ENCODE measurements around the gene PARP8.

The PARP8 gene

DNA sequence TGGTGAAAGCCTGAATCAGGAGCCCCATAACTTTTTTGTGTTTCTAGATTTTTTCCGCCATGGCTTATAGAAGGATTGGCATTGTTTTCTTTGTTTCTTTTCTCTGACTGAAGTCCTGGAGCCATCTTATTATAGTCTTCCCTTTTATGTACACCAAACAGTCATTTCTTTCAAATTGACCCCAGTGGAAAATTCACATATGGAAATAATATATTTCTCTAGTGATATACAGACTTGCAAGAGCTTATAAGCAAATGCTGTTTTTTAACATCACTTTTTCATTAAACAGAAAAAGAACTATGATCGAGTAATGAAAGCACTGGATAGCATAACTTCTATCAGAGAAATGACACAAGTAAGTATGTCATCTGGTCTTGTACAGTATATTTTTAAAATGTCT, 155.6 kb downstream of the PARP8 start:
- no peak for DNase-seq (ENCODE audit: low read depth)
- no peak overlapping the region for H3K4me3 ChIP-seq (replicated peaks; ENCODE audit: low read depth, low read length)
- TF ChIP-seq, protein P1, sequence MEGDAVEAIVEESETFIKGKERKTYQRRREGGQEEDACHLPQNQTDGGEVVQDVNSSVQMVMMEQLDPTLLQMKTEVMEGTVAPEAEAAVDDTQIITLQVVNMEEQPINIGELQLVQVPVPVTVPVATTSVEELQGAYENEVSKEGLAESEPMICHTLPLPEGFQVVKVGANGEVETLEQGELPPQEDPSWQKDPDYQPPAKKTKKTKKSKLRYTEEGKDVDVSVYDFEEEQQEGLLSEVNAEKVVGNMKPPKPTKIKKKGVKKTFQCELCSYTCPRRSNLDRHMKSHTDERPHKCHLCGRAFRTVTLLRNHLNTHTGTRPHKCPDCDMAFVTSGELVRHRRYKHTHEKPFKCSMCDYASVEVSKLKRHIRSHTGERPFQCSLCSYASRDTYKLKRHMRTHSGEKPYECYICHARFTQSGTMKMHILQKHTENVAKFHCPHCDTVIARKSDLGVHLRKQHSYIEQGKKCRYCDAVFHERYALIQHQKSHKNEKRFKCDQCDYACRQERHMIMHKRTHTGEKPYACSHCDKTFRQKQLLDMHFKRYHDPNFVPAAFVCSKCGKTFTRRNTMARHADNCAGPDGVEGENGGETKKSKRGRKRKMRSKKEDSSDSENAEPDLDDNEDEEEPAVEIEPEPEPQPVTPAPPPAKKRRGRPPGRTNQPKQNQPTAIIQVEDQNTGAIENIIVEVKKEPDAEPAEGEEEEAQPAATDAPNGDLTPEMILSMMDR (IDR thresholded peaks at IDR 0.05; ENCODE audit: low read length, missing control alignments): no peak

DNA sequence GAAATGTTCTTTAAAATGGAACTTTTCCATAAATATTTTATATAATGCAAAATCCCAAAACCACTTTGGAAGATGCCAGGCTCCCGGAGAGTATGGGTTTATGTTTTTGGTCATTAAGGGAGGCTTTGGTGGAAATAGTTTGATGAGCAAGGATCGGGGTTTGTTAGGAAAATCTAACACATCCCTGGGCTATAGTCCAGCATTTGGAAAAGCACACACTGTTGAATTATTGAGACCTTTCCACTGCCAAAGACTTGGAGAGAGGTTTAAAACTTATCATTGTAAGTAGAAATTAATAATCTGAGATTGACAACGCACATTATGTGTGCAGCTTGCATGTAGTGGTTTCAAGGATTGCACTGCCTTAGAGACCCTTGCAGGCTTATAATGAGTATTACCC, 156.3 kb downstream of the PARP8 start:
- no peak for DNase-seq (ENCODE audit: low read depth)
- H3K4me3 ChIP-seq (replicated peaks; ENCODE audit: low read depth, low read length): no peak overlapping the region
- TF ChIP-seq, protein P1 (IDR thresholded peaks at IDR 0.05; ENCODE audit: low read length, missing control alignments): no peak

DNA sequence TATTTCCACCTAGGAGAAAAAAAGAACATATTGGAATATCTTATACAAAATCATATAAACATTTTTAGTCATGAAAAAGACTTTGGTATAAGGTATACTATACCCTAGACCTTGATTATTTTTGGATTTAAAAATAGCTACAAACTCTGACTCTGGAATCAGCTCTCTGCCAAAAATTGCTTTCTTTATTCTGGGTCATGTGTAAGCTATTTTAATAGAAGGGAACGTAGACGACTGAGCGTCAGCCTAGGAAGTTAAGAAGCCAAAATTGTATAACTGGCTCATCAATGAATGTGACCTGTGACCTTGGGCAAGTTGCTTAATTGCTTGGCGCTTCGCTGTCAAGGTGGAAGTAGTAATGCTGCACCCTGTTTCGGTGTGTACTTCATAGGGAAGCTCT, 157.1 kb downstream of the PARP8 start:
- H3K4me3 ChIP-seq (replicated peaks; ENCODE audit: low read depth, low read length): no peak overlapping the region
- TF ChIP-seq, protein P1 (IDR thresholded peaks at IDR 0.05; ENCODE audit: low read length, missing control alignments): no peak
- DNase-seq (ENCODE audit: low read depth): no peak

DNA sequence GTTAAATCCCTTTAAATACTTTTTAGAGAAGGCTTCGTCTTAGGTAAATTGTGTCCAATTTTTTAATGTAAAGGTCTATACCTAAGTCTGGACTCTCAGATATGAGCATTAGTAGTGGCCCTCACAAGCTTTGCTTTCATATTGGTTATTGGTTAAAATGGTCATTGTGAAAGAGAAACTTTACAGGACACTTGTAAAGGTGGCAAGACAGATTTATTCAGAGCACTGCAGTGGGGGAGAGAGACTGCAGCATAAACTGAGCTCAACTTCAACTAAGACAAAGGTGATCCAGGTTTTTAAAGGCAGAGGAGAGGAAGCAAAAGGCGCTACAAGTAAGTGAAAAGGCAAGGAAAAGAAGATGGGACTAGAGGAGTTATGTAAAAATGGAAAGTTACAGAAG, 157.7 kb downstream of the PARP8 start:
- H3K4me3 ChIP-seq (replicated peaks; ENCODE audit: low read depth, low read length): no peak overlapping the region
- TF ChIP-seq, protein P1 (IDR thresholded peaks at IDR 0.05; ENCODE audit: low read length, missing control alignments): no peak
- DNase-seq (ENCODE audit: low read depth): no peak

DNA sequence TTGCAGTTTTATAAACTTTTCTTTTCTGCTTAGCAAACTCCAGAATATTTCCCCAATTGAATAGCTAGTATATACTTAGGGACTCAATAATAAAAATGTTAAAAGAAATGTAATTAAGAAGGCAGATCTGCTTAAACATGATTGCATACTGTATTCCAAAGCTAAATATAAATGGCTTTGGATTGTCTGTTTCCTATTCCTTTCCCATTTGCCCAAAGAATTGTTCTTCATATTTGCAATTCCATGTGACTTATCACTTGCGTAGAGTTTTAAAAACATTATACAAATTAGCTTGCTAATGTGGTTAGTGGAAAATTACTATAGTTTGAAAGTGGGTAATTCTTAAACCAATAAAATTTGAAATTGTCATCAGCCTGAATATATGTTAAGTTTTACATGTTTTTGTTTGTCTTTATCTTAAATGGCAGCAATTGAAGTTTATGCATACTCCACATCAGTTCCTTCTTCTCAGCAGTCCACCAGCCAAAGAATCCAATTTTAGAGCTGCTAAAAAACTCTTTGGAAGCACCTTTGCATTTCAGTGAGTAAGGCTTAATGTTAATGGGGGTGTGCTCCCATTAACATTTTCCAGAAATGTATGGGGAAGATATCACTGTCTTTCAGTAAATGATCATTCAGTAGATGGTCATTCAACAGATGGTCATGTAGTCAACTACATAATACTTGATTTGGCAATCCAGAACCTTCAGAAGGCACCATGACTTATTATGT, 161.2 kb downstream of the PARP8 start:
- TF ChIP-seq, protein P1 (IDR thresholded peaks at IDR 0.05; ENCODE audit: low read length, missing control alignments): no peak
- no peak for DNase-seq (ENCODE audit: low read depth)
- no peak overlapping the region for H3K4me3 ChIP-seq (replicated peaks; ENCODE audit: low read depth, low read length)

DNA sequence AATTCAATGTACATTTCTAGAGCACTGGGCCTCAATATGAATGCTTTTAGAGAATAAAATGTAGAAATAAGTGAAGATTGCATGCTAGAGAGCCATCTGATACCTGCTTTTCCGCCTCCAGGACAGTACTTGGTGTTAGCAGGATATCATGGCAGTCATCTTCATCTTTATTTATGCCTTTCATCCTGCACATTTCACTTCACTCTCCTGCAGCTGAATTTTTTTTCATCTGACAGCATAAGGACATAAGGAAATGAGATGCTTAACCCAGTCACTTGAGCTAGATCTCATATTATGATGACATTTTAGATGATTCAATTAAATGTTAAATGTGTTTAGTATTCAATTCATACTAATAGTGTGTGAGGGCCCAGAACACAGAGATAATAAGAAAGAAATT, 162.6 kb downstream of the PARP8 start:
- no peak for DNase-seq (ENCODE audit: low read depth)
- H3K4me3 ChIP-seq (replicated peaks; ENCODE audit: low read depth, low read length): no peak overlapping the region
- TF ChIP-seq, protein P1 (IDR thresholded peaks at IDR 0.05; ENCODE audit: low read length, missing control alignments): no peak

DNA sequence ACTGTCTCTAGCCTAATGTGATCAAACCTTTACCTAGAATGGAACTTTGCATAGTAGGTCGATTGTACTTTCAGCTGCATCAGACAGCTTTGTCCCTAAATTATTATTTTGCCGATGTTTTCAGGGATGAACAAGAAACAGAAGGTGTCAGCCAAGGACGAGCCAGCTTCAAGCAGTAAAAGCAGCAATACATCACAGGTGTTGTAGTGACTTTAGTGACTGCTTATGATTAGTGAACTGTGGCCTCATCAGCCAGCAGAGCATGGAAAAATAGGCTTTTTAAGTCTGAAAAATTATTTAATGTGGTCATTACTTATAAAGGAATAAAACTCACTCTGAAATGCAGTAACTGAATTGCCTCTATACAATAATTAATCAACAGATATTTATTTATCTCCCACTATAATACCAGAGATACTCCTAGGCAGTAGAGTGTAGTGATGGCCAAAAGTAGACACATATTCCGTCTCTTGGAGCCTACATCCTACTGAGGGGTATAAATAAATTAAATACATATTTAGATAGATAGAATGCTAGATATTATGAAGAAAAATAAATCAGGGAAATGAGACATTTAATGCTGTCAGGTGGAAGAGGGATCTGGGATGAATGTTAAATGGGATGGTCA, 166.3 kb downstream of the PARP8 start:
- no peak overlapping the region for H3K4me3 ChIP-seq (replicated peaks; ENCODE audit: low read depth, low read length)
- TF ChIP-seq, protein P1 (IDR thresholded peaks at IDR 0.05; ENCODE audit: low read length, missing control alignments): no peak
- no peak for DNase-seq (ENCODE audit: low read depth)
